Karpas-422 (cell line): ENCODE data around the gene NME3. TPM values are rescaled to one million over a fixed set of nuclear protein-coding genes. Genes with fewer than 3 reads are reported as not detected.
A peak's percentile ranks its signal among the peaks of the same experiment; 100 is the strongest.

Source experiments
- DNase-seq: peaks from one replicate; pipeline ENCODE4 v3.0.0-alpha.2; 2015
- H2AFZ ChIP-seq: fragments of 200-600 bp; sonication (generic); 2 replicates; pipeline ENCODE4 v1.6.1; 2014; ENCODE audit warnings: antibody characterized with exemption, low read length, mixed read lengths
- H3K27ac ChIP-seq: fragments of 200-600 bp; sonication (generic); 2 replicates; pipeline ENCODE4 v1.5.1; 2014; ENCODE audit warnings: mild to moderate bottlenecking, low read length, moderate library complexity
- H3K27me3 ChIP-seq: fragments of 200-600 bp; sonication (generic); 2 replicates; pipeline ENCODE4 v1.6.1; 2014; ENCODE audit warnings: low read length, mixed read lengths
- H3K36me3 ChIP-seq: fragments of 200-600 bp; sonication (generic); 2 replicates; pipeline ENCODE4 v1.6.1; 2014; ENCODE audit warnings: low read length, mixed read lengths; ENCODE audit not compliant: insufficient read depth
- H3K4me1 ChIP-seq: fragments of 200-600 bp; sonication (generic); 2 replicates; pipeline ENCODE4 v1.6.1; 2014; ENCODE audit warnings: mild to moderate bottlenecking, low read length, mixed read lengths
- H3K4me2 ChIP-seq: fragments of 200-600 bp; sonication (generic); 2 replicates; pipeline ENCODE4 v1.6.1; 2014; ENCODE audit warnings: low read length, low read depth, mild to moderate bottlenecking; ENCODE audit not compliant: poor library complexity, severe bottlenecking
- H3K4me3 ChIP-seq: fragments of 200-600 bp; sonication (generic); 2 replicates; pipeline ENCODE4 v1.5.1; 2014; ENCODE audit warnings: mild to moderate bottlenecking, antibody characterized with exemption, low read length, mixed read lengths
- H3K79me2 ChIP-seq: fragments of 200-600 bp; sonication (generic); 2 replicates; pipeline ENCODE4 v1.6.1; 2014; ENCODE audit warnings: mild to moderate bottlenecking, low read length, mixed read lengths
- H3K9ac ChIP-seq: fragments of 200-600 bp; sonication (generic); 2 replicates; pipeline ENCODE4 v1.6.0; 2014; ENCODE audit warnings: low read length
- H3K9me2 ChIP-seq: fragments of 200-600 bp; sonication (generic), shearing (Covaris generic); replicated peaks from 2 replicates; pipeline ENCODE4 v1.6.0; 2014; ENCODE audit warnings: mild to moderate bottlenecking, low read length, moderate library complexity; ENCODE audit not compliant: insufficient read depth
- H3K9me3 ChIP-seq: fragments of 300-700, 200-600 bp; sonication (generic); 2 replicates; pipeline ENCODE4 v1.6.1; 2014; ENCODE audit warnings: low read length, mixed read lengths
- H4K20me1 ChIP-seq: fragments of 200-600 bp; sonication (generic); 2 replicates; pipeline ENCODE4 v1.6.1; 2014; ENCODE audit warnings: mild to moderate bottlenecking, antibody characterized with exemption, low read length, low read depth; ENCODE audit not compliant: insufficient read depth
- total RNA-seq: library from RNA; depleted of rRNA; stranded (reverse); fragments of >200 nt; shearing (Covaris generic); gene quantifications from 2 replicates; pipeline ENCODE4 v1.2.3, GENCODE V29; 2014; ENCODE audit warnings: low replicate concordance

NME3 gene
- total RNA-seq, 1 experiment from 2014 or later: 35.9 TPM

GRCh38 chr16:1786242-1787055, 15.1 kb upstream of the NME3 start:
- H3K4me3 ChIP-seq: no peak overlapping the region
- no peak overlapping the region for H2AFZ ChIP-seq
- H4K20me1 ChIP-seq: peaks cover 16% of the 10 kb centered on the region
- H3K9ac ChIP-seq: no peak overlapping the region
- H3K4me1 ChIP-seq: peaks cover 9% of the 10 kb centered on the region
- H3K4me2 ChIP-seq: no peak overlapping the region
- H3K27me3 ChIP-seq: no peaks in the 10 kb centered on the region
- H3K36me3 ChIP-seq: no peaks in the 10 kb centered on the region
- no peaks in the 10 kb centered on the region for H3K9me3 ChIP-seq
- DNase-seq: no peak
- no peak overlapping the region for H3K27ac ChIP-seq
- peaks cover 36% of the 10 kb centered on the region for H3K79me2 ChIP-seq
- no peaks in the 10 kb centered on the region for H3K9me2 ChIP-seq

DNA sequence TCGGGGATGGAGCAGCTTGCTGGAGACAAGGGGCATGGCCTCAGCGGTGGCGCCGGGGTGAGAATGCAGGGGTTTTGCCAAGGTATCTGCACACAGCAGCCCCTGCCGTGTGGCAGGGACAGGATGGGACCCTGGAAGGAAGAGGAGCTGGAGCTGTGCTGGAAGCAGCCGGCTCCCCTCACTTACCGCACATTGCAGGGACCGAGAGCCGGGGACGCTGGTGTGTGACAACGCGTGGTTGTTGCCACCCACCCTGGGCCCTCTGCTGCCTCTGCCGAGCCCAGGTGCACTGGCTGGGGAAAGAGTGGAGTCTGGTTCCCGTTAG, 14.5 kb upstream of the NME3 start:
- no peak overlapping the region for H3K4me2 ChIP-seq
- H3K9ac ChIP-seq: no peak overlapping the region
- H3K4me3 ChIP-seq: no peak overlapping the region
- H4K20me1 ChIP-seq: peaks cover 22% of the 10 kb centered on the region
- H3K79me2 ChIP-seq: peaks cover 40% of the 10 kb centered on the region
- no peak overlapping the region for H2AFZ ChIP-seq
- H3K27me3 ChIP-seq: no peaks in the 10 kb centered on the region
- H3K9me2 ChIP-seq: no peaks in the 10 kb centered on the region
- no peak overlapping the region for H3K27ac ChIP-seq
- DNase-seq: no peak
- H3K36me3 ChIP-seq: no peaks in the 10 kb centered on the region
- H3K4me1 ChIP-seq: peaks cover 16% of the 10 kb centered on the region
- no peaks in the 10 kb centered on the region for H3K9me3 ChIP-seq

DNA sequence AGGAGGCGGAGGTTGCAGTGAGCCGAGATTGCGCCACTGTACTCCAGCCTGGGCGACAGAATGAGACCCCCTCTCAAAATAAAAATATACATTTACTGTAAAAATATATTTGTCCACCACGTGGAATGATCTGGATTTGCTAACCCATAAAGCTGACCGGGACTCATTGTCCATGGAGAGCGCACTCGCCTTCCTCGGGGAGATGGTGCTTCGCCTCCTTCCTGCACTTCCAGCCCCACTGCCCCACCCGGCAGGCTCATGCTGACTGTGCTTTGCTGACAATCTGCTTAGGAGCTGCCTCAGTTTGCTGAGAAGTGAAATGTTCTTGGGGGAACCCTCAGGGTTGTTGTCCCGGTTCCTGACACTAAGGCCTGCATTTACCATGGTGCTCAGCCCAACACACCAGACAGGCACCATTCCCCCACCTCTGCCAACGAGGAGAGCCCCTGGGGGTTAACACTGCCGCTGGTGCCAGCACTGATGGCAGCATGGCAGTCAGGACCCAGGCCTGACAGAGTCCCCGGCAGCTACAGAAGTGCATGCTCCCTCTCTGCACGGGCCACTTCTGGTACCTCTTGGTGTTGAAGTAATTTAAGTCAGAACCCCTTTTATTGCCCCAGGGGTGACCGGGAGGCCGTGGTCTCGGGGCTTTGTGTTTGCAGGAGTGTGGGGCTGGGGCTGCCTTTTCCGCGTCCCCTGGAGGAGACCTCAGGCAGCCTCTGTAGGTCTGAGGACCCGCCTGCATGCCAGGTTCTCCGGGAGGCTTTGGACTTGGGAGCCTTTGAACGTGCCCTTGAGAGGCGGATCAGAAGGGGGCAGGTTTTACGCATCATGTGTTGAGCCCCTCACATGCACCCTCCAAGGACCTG, 13.9 kb upstream of the NME3 start:
- H3K79me2 ChIP-seq: peaks cover 40% of the 10 kb centered on the region
- H3K9ac ChIP-seq: no peak overlapping the region
- no peaks in the 10 kb centered on the region for H3K9me2 ChIP-seq
- H3K4me1 ChIP-seq: peaks cover 20% of the 10 kb centered on the region
- no peak overlapping the region for H3K27ac ChIP-seq
- no peak overlapping the region for H3K4me2 ChIP-seq
- no peaks in the 10 kb centered on the region for H3K36me3 ChIP-seq
- no peak for DNase-seq
- no peak overlapping the region for H3K4me3 ChIP-seq
- no peaks in the 10 kb centered on the region for H3K9me3 ChIP-seq
- H3K27me3 ChIP-seq: no peaks in the 10 kb centered on the region
- H4K20me1 ChIP-seq: peaks cover 22% of the 10 kb centered on the region
- no peak overlapping the region for H2AFZ ChIP-seq

- Histone ChIP-seq H3K27ac (peak within 1 kb of the TSS; percentile 32; the same call in 1 of the 2 replicates), H3K9me3 (no peaks in the 10 kb centered on the region), H3K79me2 (peaks cover 40% of the 10 kb centered on the region), H3K27me3 (no peaks in the 10 kb centered on the region), H3K4me2 (peak within 1 kb of the TSS; percentile 90), H3K9me2 (no peaks in the 10 kb centered on the region), H2AFZ (no peak within 1 kb of the TSS), H3K36me3 (no peaks in the 10 kb centered on the region), H3K4me1 (peaks cover 20% of the 10 kb centered on the region), H3K4me3 (peak within 1 kb of the TSS; percentile 98), H4K20me1 (peaks cover 27% of the 10 kb centered on the region), H3K9ac (peak within 1 kb of the TSS; percentile 92)
- DNase-seq: peak; percentile 100
Observed at GRCh38 chr16:1782408-1783264, 11.3 kb upstream of the NME3 start, which contains the start of the genes NUBP2 and SPSB3. Gene NUBP2 (plus strand): TSS chr16:1782960. CDS start chr16:1783021, 61 bp downstream. Gene SPSB3 (minus strand): TSS chr16:1782571. CDS start chr16:1781483, 1,088 bp downstream.

- Histone ChIP-seq H3K4me1 (peaks cover 20% of the 10 kb centered on the region), H2AFZ (no peak overlapping the region), H3K79me2 (peaks cover 40% of the 10 kb centered on the region)
Observed at GRCh38 chr16:1781758-1782407, 10.5 kb upstream of the NME3 start.

GRCh38 chr16:1781254-1781653, 9.9 kb upstream of the NME3 start:
- H3K9me3 ChIP-seq: no peaks in the 10 kb centered on the region
- H3K36me3 ChIP-seq: no peaks in the 10 kb centered on the region
- peaks cover 20% of the 10 kb centered on the region for H3K4me1 ChIP-seq
- H3K9ac ChIP-seq: peak overlapping the region; percentile 79
- no peak for DNase-seq
- H3K4me3 ChIP-seq: peak overlapping the region; percentile 82
- no peaks in the 10 kb centered on the region for H3K27me3 ChIP-seq
- peaks cover 40% of the 10 kb centered on the region for H3K79me2 ChIP-seq
- no peaks in the 10 kb centered on the region for H3K9me2 ChIP-seq
- H2AFZ ChIP-seq: no peak overlapping the region
- peaks cover 27% of the 10 kb centered on the region for H4K20me1 ChIP-seq
- H3K4me2 ChIP-seq: peak overlapping the region; percentile 90
- 0 out of 2 replicates have a peak overlapping the region, but pooled peaks have one; percentile 32 for H3K27ac ChIP-seq

More at GRCh38 chr16:1781758-1782407, 10.5 kb upstream of the NME3 start:
- Histone ChIP-seq H3K36me3 (no peaks in the 10 kb centered on the region), H3K9ac (peak overlapping the region; percentile 79), H3K4me3 (peak overlapping the region; percentile 82), H3K27me3 (no peaks in the 10 kb centered on the region), H3K4me2 (peak overlapping the region; percentile 90), H3K9me2 (no peaks in the 10 kb centered on the region), H3K9me3 (no peaks in the 10 kb centered on the region), H4K20me1 (peaks cover 27% of the 10 kb centered on the region), H3K27ac (peak overlapping the region; percentile 32; the same call in 1 of the 2 replicates)
- peak; percentile 78 for DNase-seq

- H3K79me2 ChIP-seq: peaks cover 35% of the 10 kb centered on the region
- H3K9me2 ChIP-seq: no peaks in the 10 kb centered on the region
- peak overlapping the region; percentile 79; the same call in 1 of the 2 replicates for H3K9ac ChIP-seq
- no peak overlapping the region for H2AFZ ChIP-seq
- no peaks in the 10 kb centered on the region for H3K9me3 ChIP-seq
- H4K20me1 ChIP-seq: peaks cover 25% of the 10 kb centered on the region
- H3K4me1 ChIP-seq: peaks cover 20% of the 10 kb centered on the region
- no peak for DNase-seq
- H3K4me3 ChIP-seq: peak overlapping the region; percentile 82; the same call in 1 of the 2 replicates
- H3K36me3 ChIP-seq: 0 out of 2 replicates have a peak, but pooled peaks cover under 1% of the 10 kb centered on the region
- peak overlapping the region; percentile 90 for H3K4me2 ChIP-seq
- no peaks in the 10 kb centered on the region for H3K27me3 ChIP-seq
- H3K27ac ChIP-seq: no peak overlapping the region
Observed at GRCh38 chr16:1780677-1781072, 9.3 kb upstream of the NME3 start.
